ENCODE data around the gene PRKCH.
"Not testable (repeated sequence)": the region's sequence is repeated elsewhere in the genome, so short reads cannot be mapped to it uniquely, and the experiment has no call there.

PRKCH gene

DNA sequence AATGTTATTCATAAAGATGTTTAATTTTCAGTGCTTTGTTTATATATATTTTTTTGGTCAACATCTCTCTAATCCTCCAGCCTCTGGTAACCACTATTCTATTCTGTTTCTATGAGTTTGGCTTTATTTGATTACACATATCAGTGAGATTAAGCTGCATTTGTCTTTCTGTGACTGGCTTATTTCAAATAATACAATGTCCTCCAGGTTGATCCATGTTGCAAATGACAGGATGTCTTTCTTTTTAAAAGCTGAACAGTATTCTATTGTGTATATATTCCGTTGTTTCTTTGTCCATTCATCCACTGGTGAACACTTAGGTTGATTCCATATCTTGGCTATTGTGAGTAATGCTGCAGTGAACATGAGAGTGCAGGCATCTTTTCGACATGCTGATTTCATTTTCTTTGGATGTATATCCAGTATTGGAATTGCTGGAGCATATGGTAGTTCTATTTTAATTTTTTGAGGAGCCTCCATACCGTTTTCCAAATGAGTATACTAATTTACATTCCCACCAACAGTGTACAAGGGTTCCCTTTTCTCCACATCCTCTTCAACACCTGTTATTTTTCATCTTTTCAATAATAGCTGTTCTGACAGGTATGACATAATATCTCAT lies 142.4 kb downstream of the PRKCH start:
- TF ChIP-seq, protein P1, sequence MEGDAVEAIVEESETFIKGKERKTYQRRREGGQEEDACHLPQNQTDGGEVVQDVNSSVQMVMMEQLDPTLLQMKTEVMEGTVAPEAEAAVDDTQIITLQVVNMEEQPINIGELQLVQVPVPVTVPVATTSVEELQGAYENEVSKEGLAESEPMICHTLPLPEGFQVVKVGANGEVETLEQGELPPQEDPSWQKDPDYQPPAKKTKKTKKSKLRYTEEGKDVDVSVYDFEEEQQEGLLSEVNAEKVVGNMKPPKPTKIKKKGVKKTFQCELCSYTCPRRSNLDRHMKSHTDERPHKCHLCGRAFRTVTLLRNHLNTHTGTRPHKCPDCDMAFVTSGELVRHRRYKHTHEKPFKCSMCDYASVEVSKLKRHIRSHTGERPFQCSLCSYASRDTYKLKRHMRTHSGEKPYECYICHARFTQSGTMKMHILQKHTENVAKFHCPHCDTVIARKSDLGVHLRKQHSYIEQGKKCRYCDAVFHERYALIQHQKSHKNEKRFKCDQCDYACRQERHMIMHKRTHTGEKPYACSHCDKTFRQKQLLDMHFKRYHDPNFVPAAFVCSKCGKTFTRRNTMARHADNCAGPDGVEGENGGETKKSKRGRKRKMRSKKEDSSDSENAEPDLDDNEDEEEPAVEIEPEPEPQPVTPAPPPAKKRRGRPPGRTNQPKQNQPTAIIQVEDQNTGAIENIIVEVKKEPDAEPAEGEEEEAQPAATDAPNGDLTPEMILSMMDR (IDR thresholded peaks at IDR 0.05; ENCODE audit: low read depth, low read length), result no peak
- TF ChIP-seq MYC (IDR thresholded peaks at IDR 0.05; ENCODE audit: low read depth, low read length), result no peak
- TF ChIP-seq, protein P2, sequence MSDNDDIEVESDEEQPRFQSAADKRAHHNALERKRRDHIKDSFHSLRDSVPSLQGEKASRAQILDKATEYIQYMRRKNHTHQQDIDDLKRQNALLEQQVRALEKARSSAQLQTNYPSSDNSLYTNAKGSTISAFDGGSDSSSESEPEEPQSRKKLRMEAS (IDR thresholded peaks at IDR 0.05; ENCODE audit: low read depth, low read length), result no peak
- TF ChIP-seq POLR2A (IDR thresholded peaks at IDR 0.05; ENCODE audit: extremely low read depth, insufficient read length), result no peak
- no peak for DNase-seq (ENCODE audit: low read depth)
- H3K4me3 ChIP-seq (ENCODE audit: low read depth, low read length), result no peak overlapping the region

DNA sequence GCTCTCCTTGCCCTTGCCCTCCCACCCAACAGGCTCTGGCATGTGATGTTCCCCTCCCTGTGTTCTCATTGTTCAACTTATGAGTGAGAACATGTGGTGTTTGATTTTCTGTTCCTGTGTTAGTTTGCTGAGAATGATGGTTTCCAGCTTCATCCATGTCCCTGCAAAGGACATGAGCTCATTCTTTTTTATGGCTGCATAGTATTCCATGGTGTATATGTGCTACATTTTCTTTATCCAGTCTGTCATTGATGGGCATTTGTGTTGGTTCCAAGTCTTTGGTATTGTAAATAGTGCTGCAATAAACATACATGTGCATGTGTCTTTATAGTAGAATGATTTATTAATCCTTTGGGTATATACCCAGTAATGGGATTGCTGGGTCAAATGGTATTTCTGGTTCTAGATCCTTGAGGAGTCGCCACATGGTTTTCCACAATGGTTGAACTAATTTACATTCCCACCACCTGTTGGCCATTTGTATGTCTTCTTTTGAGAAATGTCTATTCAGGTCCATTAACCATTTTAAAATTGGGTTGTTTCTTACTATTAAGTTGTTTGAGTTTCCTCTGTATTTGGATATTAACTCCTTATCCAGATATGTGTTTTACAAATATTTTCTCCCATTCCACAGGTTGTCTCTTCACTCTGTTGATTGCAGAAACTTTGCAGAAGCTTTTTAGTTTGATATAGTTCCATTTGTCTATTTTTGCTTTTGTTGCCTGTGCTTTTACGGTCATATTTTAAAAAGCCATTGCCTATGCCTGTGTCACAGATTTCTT lies 143.4 kb downstream of the PRKCH start:
- not testable (repeated sequence) for DNase-seq (ENCODE audit: low read depth); H3K4me3 ChIP-seq (ENCODE audit: low read depth, low read length)

DNA sequence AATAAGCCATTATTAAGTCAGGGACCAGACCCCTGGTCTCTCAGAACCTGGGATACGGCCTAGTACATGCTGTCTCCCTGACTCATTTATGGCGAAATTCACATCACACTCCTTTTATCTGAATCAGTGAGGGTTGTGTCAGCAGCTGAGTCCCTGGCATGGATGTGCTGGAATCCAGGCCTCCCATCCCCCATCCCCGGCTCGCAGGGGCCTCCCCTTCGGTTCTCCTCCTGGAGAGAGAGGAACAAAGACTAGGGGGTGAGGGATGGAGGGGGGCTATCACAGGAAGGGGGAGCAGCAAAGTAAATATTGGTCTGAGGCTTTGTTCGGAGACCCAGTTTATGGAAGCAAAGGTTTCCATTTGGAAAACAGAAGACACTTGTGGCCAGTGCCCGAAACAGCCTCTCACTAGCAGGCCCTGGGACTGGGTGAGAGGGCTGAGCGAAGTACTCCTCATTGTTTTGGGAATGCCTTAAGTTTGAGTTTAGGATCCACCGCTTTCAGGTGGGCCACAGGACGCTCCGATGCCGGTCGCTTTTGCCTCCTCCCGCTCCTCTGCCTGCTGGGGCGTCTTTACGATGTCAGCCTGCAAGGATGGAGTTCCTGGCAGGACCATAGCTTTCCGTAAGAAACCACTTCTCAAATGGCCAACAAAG lies 145.0 kb downstream of the PRKCH start:
- H3K4me3 ChIP-seq (ENCODE audit: low read depth, low read length), result no peak overlapping the region
- DNase-seq (ENCODE audit: low read depth), result no peak
- TF ChIP-seq POLR2A (IDR thresholded peaks at IDR 0.05; ENCODE audit: extremely low read depth, insufficient read length) (no peak), MYC (IDR thresholded peaks at IDR 0.05; ENCODE audit: low read depth, low read length) (no peak)
- TF ChIP-seq, protein P1 (IDR thresholded peaks at IDR 0.05; ENCODE audit: low read depth, low read length), result no peak
- TF ChIP-seq, protein P2 (IDR thresholded peaks at IDR 0.05; ENCODE audit: low read depth, low read length), result no peak

DNA sequence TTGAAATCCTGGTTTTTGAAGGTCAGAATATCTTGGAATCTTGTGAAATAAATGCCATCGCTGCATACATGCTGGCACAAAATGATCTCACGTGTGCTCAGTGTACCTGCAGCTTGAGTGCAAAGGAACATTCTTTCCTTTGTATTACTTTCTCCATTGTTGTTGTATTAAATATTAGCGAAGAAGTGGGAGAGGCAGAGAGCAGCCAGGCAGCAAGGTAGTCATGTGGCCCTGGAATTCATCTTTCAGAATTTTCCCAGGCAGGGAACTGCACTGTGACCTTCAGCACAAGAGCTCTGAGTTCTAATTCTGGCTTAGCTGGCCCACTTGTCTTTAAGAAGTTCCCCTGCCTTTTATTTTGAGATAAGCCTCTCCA lies 145.5 kb downstream of the PRKCH start:
- TF ChIP-seq, protein P2 (IDR thresholded peaks at IDR 0.05; ENCODE audit: low read depth, low read length), result no peak
- TF ChIP-seq MYC (IDR thresholded peaks at IDR 0.05; ENCODE audit: low read depth, low read length) (no peak), POLR2A (IDR thresholded peaks at IDR 0.05; ENCODE audit: extremely low read depth, insufficient read length) (no peak)
- TF ChIP-seq, protein P1 (IDR thresholded peaks at IDR 0.05; ENCODE audit: low read depth, low read length), result no peak
- H3K4me3 ChIP-seq (ENCODE audit: low read depth, low read length), result no peak overlapping the region

DNA sequence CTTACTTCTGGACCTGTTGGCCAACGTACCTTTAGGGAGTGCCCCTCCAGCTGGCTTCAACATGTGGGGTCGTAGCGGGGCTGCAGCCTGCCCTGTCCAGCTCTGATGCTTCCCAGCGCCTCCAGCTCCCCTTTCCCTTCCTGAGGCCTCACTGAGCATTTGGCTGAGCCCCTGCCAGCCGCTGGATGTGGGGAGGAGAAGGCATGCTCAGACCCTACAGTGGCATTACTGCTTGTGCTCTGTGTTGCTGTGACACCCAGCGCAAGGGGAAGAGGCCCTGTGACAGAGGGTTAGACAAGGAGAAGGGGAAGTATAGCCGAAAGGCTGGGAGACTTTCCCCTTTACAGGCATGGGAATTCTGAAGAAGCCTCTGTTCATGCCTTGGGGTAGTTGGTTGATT lies 145.9 kb downstream of the PRKCH start:
- no peak overlapping the region for H3K4me3 ChIP-seq (ENCODE audit: low read depth, low read length)
- DNase-seq (ENCODE audit: low read depth), result no peak
- no peak for TF ChIP-seq POLR2A (IDR thresholded peaks at IDR 0.05; ENCODE audit: extremely low read depth, insufficient read length)
- no peak for TF ChIP-seq MYC (IDR thresholded peaks at IDR 0.05; ENCODE audit: low read depth, low read length)
- TF ChIP-seq, protein P1 (IDR thresholded peaks at IDR 0.05; ENCODE audit: low read depth, low read length), result no peak
- TF ChIP-seq, protein P2 (IDR thresholded peaks at IDR 0.05; ENCODE audit: low read depth, low read length), result no peak

More for the DNA sequence above, 145.5 kb downstream of the PRKCH start:
- no peak for DNase-seq (ENCODE audit: low read depth)

Data from NB4 (cell line).